NT2/D1 (cell line): Measurements from ENCODE around the gene NECTIN3.

Source experiments
- SUZ12 ChIP-seq: IDR thresholded peaks from 2 replicates; pipeline ENCODE4 v1.6.1; 2011; ENCODE audit not compliant: insufficient read length, insufficient read depth; ENCODE audit errors: extremely low read depth
- YY1 ChIP-seq: IDR thresholded peaks from 2 replicates; pipeline ENCODE4 v1.6.1; 2011; ENCODE audit not compliant: insufficient read length, insufficient read depth

- TF ChIP-seq YY1 (no peak), SUZ12 (no peak)
These were observed 165.5 kb downstream of the NECTIN3 start for GRCh38 chr3:111236836-111237713.
